ENCODE results near the gene EHD4.

EHD4 gene

DNA sequence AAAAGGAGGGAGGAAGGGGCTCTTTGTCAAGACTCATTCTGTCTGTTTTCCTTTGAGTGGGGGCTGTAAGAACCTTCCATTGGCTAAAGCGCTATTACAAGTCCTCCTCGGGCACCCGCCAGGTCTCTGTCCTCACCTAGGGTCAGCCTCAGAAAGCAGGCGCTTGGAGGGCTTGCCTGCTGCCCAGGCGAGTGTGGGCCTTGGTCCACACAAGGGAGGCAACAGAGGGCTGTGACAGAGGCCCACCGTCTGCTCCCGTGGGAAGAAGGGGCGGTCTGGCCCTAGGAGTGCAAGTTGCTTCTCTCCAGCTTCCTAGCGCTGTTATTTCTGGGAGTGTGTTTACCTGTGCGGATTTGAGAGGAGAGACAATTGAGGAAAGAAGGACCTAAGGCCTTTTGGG lies 24.0 kb upstream of the EHD4 start:
- Histone ChIP-seq H3K27me3 (ENCODE audit: control insufficient read depth, insufficient read depth, low read length) (no peaks in the 10 kb centered on the region), H3K36me3 (ENCODE audit: control insufficient read depth, insufficient read depth, low read length) (no peaks in the 10 kb centered on the region)
- TF ChIP-seq, protein P1, sequence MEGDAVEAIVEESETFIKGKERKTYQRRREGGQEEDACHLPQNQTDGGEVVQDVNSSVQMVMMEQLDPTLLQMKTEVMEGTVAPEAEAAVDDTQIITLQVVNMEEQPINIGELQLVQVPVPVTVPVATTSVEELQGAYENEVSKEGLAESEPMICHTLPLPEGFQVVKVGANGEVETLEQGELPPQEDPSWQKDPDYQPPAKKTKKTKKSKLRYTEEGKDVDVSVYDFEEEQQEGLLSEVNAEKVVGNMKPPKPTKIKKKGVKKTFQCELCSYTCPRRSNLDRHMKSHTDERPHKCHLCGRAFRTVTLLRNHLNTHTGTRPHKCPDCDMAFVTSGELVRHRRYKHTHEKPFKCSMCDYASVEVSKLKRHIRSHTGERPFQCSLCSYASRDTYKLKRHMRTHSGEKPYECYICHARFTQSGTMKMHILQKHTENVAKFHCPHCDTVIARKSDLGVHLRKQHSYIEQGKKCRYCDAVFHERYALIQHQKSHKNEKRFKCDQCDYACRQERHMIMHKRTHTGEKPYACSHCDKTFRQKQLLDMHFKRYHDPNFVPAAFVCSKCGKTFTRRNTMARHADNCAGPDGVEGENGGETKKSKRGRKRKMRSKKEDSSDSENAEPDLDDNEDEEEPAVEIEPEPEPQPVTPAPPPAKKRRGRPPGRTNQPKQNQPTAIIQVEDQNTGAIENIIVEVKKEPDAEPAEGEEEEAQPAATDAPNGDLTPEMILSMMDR (IDR thresholded peaks at IDR 0.05): no peak

GRCh38 chr15:41995476-41995855 lies 23.1 kb upstream of the EHD4 start:
- Histone ChIP-seq H3K79me2 (no peaks in the 10 kb centered on the region), H3K4me2 (ENCODE audit: low read length) (no peak overlapping the region), H3K9ac (no peak overlapping the region), H3K36me3 (ENCODE audit: control insufficient read depth, insufficient read depth, low read length) (no peaks in the 10 kb centered on the region), H3K27me3 (ENCODE audit: control insufficient read depth, insufficient read depth, low read length) (no peaks in the 10 kb centered on the region), H3K27ac (no peak overlapping the region), H3K4me3 (ENCODE audit: low read depth, low read length) (no peak overlapping the region), H2AFZ (no peak overlapping the region), H3K9me3 (ENCODE audit: control insufficient read depth, low read length) (no peaks in the 10 kb centered on the region), H3K4me1 (no peaks in the 10 kb centered on the region)
- TF ChIP-seq, protein P1 (IDR thresholded peaks at IDR 0.05): no peak

More for the DNA sequence above, 24.0 kb upstream of the EHD4 start:
- Histone ChIP-seq H3K4me3 (ENCODE audit: low read depth, low read length) (no peak overlapping the region), H2AFZ (no peak overlapping the region), H3K9ac (no peak overlapping the region), H3K9me3 (ENCODE audit: control insufficient read depth, low read length) (no peaks in the 10 kb centered on the region), H3K27ac (no peak overlapping the region), H3K4me2 (ENCODE audit: low read length) (no peak overlapping the region), H3K4me1 (no peaks in the 10 kb centered on the region), H3K79me2 (no peaks in the 10 kb centered on the region)

DNA sequence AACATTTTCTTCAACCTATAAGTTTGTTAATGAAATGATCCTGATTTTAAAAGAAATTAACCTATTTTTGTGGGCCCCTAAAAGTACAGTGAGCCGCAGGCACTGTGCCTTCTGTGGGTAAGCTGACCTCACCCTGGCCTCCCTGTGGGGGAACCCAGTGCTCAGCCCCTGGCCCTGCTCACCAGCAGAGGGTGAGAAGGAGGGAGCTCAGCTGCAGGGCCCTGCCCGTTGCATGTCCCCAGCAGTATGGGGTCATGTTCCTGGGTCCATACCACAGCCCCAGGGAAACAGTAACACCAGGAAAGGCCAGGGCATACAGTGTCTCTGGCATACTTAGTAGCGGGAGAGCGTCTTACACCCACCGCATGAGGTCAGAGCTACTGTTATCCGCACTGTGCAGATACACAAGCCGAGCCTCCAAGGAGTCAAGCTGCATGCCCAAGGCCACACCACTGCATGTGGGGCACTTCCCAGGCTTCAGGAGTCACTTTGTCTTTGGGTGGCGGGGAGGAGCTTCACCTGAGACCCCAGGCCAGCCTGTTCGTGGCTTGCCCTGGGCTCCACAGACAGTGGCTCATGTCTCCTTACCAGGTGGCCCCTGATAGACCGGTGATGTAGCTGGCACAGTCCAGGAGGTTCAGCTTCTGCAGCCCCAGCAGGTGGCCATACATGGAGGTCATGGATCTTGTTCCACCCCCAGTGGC lies 22.6 kb upstream of the EHD4 start:
- H3K4me2 ChIP-seq (ENCODE audit: low read length): no peak overlapping the region
- H3K4me3 ChIP-seq (ENCODE audit: low read depth, low read length): no peak overlapping the region
- no peaks in the 10 kb centered on the region for H3K27me3 ChIP-seq (ENCODE audit: control insufficient read depth, insufficient read depth, low read length)
- H3K36me3 ChIP-seq (ENCODE audit: control insufficient read depth, insufficient read depth, low read length): no peaks in the 10 kb centered on the region
- H3K27ac ChIP-seq: no peak overlapping the region
- H2AFZ ChIP-seq: no peak overlapping the region
- TF ChIP-seq, protein P1 (IDR thresholded peaks at IDR 0.05): no peak
- H3K9me3 ChIP-seq (ENCODE audit: control insufficient read depth, low read length): no peaks in the 10 kb centered on the region
- no peaks in the 10 kb centered on the region for H3K4me1 ChIP-seq
- H3K79me2 ChIP-seq: no peaks in the 10 kb centered on the region
- H3K9ac ChIP-seq: no peak overlapping the region

DNA sequence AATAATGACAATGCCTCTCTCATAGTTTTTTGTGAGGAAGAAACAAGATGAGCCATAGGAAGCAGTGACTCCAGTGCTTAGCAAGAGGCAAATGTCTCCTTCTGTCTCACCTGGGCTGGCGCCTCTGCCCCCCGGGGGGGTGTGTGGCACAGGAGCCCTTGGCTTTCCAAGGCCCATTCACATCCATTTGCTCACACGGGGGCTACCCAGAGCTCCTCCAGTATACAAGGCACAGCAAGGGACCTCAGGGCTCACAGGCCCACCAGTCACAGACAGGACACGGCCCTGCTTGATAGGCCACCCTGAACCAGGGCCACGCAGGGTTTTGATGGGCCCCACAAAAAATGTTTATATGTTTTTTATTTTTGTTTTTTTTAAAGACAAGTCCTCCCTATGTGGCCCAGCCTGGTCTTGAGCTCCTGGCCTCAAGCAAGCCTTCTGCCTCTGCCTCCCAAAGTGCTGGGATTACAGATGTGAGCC lies 21.9 kb upstream of the EHD4 start:
- no peak overlapping the region for H3K4me3 ChIP-seq (ENCODE audit: low read depth, low read length)
- no peak overlapping the region for H3K27ac ChIP-seq
- no peak overlapping the region for H3K4me2 ChIP-seq (ENCODE audit: low read length)
- no peaks in the 10 kb centered on the region for H3K36me3 ChIP-seq (ENCODE audit: control insufficient read depth, insufficient read depth, low read length)
- no peaks in the 10 kb centered on the region for H3K79me2 ChIP-seq
- TF ChIP-seq, protein P1 (IDR thresholded peaks at IDR 0.05): no peak
- no peaks in the 10 kb centered on the region for H3K9me3 ChIP-seq (ENCODE audit: control insufficient read depth, low read length)
- H2AFZ ChIP-seq: no peak overlapping the region
- H3K27me3 ChIP-seq (ENCODE audit: control insufficient read depth, insufficient read depth, low read length): no peaks in the 10 kb centered on the region
- H3K9ac ChIP-seq: no peak overlapping the region
- H3K4me1 ChIP-seq: no peaks in the 10 kb centered on the region
